HG02840 (cell line): ENCODE measurements around the gene RRP1B.
"Not testable (repeated sequence)": the region's sequence is repeated elsewhere in the genome, so short reads cannot be mapped to it uniquely, and the experiment has no call there.

Experiments
- ATAC-seq: cut with Tn5 transposase; IDR thresholded peaks from one replicate; pipeline ENCODE4 v1.9.1; 2021; ENCODE audit warnings: mild to moderate bottlenecking, moderate library complexity, moderate number of reproducible peaks; ENCODE audit not compliant: unreplicated experiment, low FRiP score

RRP1B gene, protein sequence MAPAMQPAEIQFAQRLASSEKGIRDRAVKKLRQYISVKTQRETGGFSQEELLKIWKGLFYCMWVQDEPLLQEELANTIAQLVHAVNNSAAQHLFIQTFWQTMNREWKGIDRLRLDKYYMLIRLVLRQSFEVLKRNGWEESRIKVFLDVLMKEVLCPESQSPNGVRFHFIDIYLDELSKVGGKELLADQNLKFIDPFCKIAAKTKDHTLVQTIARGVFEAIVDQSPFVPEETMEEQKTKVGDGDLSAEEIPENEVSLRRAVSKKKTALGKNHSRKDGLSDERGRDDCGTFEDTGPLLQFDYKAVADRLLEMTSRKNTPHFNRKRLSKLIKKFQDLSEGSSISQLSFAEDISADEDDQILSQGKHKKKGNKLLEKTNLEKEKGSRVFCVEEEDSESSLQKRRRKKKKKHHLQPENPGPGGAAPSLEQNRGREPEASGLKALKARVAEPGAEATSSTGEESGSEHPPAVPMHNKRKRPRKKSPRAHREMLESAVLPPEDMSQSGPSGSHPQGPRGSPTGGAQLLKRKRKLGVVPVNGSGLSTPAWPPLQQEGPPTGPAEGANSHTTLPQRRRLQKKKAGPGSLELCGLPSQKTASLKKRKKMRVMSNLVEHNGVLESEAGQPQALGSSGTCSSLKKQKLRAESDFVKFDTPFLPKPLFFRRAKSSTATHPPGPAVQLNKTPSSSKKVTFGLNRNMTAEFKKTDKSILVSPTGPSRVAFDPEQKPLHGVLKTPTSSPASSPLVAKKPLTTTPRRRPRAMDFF

DNA sequence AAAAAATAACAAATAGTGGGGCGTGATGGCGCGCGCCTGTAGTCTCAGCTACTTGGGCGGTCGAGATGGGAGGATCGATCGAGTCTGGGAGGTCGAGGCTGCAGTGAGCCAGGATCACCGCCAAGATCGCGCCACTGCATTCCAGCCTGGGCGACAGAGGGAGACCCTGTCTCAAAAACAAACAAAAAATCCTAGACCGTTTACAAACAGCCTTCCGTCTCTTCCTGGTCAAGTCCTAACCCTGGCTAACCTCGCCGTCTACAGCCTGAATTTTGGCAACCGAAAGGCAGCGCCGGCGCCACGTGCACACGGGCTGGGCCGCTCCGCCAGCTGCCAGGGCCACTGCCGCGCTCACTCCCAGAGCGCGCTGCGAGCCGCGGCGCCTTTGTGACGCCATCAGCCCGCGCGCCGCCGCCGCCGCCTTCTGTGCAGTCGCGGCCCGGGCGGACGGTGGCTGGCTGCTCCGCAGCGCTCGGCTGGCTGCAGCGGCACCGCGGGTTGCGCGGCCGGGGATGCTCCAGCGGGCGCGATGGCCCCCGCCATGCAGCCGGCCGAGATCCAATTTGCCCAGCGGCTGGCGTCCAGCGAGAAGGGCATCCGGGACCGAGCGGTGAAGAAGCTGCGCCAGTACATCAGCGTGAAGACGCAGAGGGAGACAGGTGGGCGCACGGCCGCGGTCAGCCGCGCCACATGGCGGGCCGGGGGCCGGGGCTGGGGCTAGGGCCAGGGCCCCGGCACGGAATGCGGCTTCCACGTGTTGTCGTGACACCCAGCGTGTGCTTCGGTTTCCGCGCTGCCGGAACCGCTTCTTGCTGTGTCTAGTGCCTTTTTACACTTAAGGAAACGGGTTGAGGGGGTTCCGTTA is at the start of gene RRP1B, which contains the start of gene HSF2BP:
Gene RRP1B, plus strand, starts transcription at position 425 of the 865 bp plus-strand sequence. Its CDS starts 105 bp downstream, at position 530.
Gene HSF2BP, minus strand, starts transcription at position 353 of the 865 bp plus-strand sequence. CDS start 1,392 bp downstream, outside the sequence.
- peak; percentile 73 for ATAC-seq

DNA sequence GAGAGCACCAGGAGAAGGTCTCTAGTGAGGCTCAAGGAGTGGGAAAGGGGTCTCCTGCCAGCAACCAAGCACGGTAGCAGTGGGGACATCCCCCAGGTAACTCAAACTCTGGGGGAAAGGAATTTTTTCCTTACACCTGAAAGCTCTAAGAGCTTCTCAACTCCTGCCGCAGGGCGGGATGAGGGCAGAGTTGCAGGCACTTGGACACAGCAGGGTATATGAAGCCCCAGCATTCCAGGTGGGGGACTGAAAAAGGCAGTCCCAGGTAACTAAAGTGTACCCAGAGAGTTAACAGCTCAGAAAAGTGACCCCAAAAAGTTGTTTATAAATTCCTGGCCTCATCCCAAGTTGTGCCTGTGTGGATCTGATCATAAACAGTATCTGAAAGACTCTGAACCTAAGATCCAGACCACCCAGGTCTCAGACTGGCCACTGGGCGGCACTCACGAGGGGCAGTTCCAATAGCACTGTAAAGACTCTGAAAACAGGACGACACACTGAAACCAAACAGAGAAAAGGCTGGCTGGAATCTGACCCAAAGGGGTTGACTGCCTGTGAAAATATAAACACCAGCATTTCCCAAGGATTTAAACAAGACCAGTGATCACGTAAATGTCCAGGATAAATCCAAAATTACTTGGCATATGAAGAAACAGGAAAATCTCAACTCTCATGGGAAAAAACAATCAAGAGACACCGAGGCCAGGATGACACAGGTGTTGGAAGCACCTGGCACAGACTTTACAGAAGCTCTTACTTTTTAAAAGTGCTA is 47.6 kb upstream of the RRP1B start:
- ATAC-seq = no peak

DNA sequence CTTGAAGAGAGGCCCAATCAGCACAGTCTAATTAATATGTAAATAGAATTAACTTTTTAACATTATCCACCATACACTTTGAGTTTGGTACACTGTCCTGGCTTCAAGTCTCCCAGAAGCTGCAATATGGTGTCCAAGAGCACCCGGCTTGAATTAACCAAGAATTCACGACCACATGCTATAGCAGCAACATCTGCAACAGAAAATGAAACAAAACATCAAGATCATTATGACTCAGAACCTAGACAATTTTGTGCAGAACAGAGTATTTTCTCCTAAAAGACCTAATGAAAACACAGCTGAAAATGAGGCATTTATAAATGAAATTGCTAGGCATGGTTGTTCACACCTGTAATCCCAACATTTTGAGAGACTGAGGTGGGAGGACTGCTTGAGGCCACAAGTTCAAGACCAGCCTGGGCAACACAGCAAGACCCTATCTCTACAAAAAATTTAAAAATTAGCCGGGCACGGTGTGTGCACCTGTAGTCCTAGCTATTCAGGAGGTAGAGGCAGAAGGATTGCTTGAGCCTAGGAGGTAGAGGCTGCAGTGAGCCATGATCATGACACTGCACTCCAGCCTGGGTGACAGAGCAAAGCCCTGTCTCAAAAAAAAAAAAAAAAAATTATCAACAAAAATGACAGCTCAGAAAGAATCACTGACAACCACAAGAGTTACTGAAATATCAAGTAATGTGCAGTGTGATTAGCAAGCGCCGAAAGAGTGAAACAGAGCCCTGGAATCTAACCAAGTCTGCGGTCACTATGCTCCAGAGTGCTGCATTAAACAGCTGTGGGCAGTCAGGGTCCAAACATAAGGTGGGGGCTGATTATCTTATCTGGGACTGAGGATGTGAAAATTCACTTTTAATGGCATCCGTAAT is 45.4 kb upstream of the RRP1B start:
- ATAC-seq = no peak

DNA sequence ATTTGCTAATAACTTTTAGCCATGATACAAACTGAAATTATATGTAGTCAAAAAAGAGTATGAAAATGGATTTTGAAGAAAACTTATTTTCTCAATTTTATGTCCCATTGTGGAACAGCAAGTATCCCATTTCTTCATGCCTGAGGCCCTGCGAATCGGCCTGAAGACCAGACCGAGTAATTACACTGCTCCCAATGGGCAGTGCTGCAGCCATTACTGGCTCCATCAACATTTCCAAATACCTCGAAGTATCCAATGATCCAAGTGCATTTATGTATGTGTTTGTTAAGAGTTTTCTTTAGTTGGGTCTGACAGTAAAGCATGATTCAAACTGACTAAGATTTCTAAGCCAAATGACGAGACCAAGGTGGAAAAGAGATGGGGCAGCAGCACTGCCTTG is 44.5 kb upstream of the RRP1B start:
- no peak for ATAC-seq

DNA sequence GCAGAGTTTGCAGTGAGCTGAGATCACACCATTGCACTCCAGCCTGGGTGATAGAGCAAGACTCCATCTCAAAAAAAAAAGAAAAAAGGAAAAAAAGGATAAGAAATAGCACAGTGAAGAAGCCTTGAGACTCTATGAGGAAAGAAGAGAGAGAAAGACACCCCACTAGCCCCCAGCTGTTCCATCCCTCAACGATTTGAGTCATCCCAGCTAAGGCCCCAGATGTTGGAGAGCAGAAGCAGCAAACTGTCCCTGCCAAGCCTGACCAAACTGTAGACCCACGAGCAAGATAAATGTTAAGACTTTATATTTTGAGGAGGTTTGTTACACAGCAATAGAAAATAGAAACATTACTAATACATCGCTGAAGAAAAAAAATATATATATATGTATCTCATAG is 42.5 kb upstream of the RRP1B start:
- ATAC-seq = not testable (repeated sequence)

DNA sequence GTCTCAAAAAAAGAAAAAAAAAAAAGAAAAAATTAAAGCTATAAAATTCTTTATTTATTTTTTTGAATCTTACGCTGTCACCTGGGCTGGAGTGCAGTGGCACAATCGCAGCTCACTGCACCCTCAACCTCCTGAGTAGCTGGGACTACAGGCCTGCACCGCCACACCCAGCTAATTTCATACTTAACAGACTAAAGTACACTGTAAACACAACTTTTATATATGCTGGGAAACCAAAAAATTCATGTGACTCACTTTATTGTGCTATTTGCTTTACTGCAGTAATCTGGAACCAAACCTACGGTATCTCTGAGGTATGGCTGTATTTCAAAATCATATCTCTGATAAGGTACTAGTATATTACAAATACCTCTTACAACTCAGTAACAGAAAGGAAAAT is 40.4 kb upstream of the RRP1B start:
- no peak for ATAC-seq

DNA sequence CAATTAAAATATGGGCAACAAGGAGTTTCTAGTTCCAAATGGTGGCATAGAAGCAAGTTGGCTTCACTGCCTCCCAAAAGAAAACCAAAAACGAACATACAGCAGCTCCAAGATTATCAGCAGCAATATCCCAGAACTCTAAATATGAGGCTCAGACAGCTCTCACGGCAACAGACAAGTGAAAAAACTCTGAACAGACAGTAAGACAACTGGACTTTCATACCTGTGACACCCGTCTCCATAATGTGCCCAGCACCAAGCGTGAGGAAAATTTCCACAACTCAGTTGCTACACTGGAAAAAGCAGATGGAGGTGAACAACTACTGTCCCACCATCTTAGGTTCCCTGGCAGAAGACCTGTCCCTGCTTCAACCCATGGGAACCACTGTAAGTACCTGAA is 40.0 kb upstream of the RRP1B start:
- no peak for ATAC-seq

DNA sequence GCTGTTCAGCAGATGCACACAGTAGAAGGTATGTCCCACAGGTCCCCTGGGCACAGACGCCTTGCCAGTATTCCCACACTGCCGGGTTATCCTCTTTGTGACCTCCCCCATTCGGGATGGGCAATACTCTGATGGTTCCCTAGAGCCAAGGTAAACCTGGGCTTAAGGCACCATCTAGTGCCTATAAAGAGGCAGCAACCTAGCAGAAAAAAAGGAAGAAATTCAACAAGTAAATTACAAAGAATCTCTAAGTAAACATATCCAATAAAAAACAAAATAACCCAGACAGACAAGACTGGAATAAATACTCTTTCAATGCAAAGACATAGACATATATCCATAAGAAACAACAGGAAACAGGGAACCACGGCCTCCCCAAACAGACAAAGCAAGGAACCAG is 39.5 kb upstream of the RRP1B start:
- ATAC-seq = no peak

DNA sequence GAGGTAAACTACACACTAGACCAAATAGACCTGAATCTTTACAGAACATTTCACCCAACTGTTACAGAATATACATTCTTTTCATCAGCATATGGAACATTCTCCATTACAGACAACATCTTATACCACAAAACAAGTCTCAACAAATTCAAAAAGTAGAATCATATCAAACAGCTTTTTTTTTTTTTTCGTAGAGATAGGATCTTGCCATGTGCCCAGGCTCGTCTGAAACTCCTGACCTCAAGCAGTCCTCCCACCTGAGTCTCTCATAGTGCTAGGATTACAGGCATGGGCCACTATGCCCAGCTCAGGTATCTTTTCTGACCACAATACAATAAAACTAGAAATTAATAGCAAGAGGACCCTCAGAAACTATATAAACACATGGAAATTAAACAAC is 36.6 kb upstream of the RRP1B start:
- no peak for ATAC-seq

DNA sequence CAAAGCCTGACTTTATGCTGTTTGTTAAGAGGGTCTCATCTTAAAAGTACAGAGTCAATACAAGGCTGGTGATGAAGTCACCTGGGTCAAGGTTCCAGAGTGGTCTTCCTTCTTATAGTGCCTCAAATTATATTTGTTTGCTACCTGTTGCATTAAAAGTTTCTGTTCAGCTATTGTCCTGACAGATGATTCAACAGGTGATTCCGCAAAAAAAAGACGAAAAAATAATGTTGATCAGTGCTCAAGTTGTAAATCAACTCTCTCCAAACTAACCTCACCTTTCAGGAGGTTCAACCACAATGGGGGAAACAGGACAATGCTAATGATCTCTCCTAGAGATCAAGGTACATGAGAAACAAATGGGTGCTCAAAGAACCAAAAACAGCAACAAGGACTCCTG is 35.8 kb upstream of the RRP1B start:
- ATAC-seq = no peak

DNA sequence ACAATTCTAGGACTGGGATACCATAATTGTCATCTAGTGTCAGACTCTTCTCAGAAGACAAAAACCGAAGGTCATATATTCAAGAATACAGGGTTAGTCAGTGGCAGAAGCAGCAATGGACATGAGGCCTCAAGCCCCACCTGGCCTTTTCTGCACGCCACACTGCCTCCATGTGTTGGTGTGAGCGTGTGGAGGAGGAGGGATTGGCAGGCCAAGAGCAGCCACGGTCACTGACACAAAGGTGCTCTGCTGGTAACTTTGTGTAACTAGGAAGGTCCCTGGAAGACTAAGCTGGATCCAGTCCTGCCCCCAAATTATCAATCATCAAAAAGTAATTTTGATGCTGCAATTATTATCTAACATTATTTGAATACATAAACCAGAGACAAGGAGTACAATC is 35.0 kb upstream of the RRP1B start:
- ATAC-seq = no peak

DNA sequence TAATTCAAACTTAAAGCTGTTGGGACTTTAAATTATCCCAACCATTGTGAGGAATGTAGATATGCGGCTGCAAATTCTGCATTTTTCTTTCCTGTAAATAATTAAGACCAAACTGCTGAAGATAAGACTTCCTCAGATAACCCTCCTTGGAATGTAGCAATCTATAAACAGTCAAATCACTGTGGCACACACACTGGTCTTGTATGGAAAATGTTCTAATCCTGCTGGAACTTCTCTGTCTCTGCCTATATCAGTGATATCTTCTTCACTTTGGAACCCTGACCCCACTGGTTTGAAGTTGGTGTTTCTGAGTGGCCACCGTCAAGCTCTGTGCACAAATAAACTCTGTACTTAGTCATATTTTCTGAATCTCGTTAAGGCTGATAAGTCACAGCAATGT is 33.0 kb upstream of the RRP1B start:
- no peak for ATAC-seq

DNA sequence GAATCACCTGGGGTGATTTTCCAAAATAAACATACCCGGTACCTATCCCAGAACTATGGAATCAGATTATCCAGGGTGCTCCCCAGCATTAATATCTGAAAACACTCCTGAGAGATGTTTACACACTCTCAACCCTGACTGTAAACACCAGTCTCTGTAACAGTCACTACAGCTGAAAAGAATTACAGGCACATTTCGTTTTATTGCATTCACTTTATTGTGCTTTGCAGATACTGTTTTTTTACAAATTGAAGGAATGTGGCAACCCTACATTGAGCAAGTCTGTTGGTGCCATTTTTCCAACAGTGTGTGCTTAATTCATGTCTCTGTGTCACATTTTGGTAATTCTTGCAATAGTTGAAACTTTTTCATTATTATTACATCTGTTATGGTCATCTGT is 31.8 kb upstream of the RRP1B start:
- no peak for ATAC-seq

DNA sequence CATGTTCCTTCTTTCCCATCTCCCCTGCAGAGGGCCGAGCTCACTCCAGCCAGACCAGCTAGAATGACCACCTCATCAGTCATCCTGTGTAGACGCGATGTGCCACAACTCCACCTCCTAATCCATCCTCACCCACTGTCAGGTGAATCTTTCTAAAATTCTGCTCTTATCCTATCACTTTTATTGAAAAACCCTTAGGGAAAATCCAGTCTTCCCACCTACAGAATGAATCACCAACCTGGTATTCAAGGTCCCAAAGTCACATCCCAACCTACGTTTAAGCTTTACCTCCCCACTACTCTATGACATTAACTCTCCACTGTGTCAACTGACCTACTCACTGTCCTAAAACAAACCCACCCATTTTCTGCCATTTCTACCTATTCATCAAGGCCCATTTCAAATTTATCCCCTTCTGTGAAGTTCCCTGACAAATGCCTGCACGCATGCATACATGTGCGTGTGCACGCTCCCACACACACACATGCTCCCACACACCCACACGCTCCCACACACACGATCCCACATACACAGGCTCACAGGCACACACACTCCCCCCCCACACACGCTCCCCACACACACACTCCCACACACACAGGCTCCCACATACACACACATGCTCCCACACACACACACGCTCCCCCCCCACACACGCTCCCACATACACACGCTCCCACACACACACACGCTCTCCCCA is 27.8 kb upstream of the RRP1B start:
- ATAC-seq = no peak

DNA sequence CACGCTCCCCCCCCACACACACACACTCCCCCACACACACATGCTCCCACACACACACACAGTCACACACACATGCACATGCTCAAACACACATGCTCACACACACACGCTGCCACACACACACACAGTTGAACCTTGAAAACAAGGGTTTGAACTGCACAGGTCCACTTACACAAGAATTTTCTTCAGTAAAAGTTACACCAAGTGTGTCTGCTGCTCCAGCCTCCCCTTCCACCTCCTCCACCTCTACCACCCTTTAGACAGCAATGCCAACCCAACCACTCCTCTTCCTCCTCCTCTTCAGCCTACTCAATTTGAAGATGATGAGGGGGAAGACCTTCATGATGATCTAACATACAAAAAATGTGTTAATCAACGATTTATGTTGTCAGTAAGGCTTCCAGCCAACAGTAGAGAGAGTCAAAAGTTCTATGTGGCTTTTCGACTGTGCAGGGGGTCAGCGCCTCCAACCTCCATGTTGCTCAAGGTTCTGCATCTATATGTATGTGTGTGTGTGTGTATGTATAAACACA is 26.9 kb upstream of the RRP1B start:
- ATAC-seq = no peak

DNA sequence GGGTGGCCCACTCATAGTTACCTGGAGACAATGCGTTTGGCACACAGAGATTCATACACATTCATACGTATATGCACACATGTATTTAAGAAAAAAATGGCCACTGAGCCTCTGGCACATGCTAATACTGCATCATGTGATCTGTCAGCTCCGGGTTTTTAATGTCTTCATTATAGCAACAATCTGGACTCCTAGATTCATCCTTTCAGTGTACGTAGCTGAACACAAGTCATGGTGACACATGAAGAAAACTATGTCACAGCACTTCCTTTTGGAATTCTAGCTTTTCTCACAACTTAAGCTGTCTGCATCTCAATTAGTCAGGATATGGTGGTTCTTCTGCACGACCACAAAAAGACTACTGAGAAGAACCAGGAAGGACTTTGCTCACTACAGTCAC is 24.7 kb upstream of the RRP1B start:
- no peak for ATAC-seq

DNA sequence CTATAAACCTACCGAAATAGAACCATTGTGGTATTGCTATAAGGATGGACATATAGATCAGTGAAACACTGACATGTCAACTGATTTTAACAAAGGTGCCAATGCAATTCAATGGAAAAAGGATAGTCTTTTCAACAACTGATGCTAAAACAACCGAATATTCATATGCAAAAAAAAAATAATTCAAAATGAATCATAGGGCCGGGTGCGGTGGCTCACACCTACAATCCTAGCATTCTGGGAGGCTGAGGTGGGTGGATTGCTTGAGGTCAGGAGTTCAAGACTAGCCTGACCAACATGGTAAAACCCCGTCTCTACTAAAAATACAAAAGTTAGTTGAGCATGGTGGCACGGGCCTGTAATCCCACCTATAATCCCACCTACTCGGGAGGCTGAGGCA is 23.9 kb upstream of the RRP1B start:
- no peak for ATAC-seq

DNA sequence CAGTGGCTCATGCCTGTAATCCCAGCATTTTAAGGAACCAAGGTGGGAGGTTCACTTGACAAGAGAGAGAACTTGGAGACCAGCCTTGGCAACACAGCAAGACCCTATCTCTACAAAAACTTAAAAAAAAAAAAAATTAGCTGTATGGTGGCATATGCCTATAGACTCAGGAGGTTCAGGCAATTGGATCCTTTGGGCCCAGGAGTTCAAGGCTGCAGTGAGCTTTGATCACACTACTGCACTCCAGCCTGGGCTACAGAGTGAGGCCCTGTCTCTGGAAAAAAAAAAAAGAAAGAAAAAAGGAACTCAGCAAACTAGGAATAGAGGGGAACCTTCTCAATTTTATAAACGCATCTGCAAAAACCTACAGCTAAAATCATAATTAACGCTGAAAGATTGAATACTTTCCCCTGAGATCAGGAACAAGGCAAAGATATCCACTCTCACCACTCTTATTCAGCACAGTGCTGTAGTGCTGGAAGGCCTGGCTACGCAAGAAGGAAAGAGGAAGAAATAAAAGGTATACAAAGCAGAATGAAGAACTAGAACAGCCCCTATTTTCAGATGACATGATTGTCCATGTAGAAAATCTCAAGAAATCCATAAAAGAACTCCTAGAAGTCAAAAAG is 21.7 kb upstream of the RRP1B start:
- no peak for ATAC-seq
